Mesodermal cell (in vitro differentiated cells): ENCODE results near the gene GRIA2.

Source experiments
- H3K27ac ChIP-seq: 2 replicates; pipeline ENCODE4 v1.7.0; 2013; ENCODE audit warnings: mild to moderate bottlenecking, low read depth, low read length, moderate library complexity; ENCODE audit not compliant: severe bottlenecking
- H3K36me3 ChIP-seq: 2 replicates; pipeline ENCODE4 v1.7.1; 2013; ENCODE audit warnings: mild to moderate bottlenecking, low read length, moderate library complexity; ENCODE audit not compliant: control insufficient read depth, insufficient read depth
- H3K4me1 ChIP-seq: one replicate; pipeline ENCODE4 v1.7.1; 2013; ENCODE audit warnings: mild to moderate bottlenecking, low read length; ENCODE audit not compliant: insufficient read depth, control insufficient read depth, poor library complexity, severe bottlenecking
- H3K4me3 ChIP-seq: 2 replicates; pipeline ENCODE4 v1.7.0; 2013; ENCODE audit warnings: low read length, control low read depth, mild to moderate bottlenecking; ENCODE audit not compliant: insufficient read depth, poor library complexity, severe bottlenecking; ENCODE audit errors: extremely low read depth
- H3K9me3 ChIP-seq: 2 replicates; pipeline ENCODE4 v1.7.1; 2013; ENCODE audit warnings: mild to moderate bottlenecking, low read length, moderate library complexity; ENCODE audit not compliant: control insufficient read depth
- WGBS, 2 experiments: methylation state at CpG; one replicate each; pipeline ENCODE4 v1.1.5; 2013; ENCODE audit warnings: missing lambda C conversion rate in 2 of 2; ENCODE audit not compliant: insufficient coverage in 2 of 2; 5-methylcytosine and 5-hydroxymethylcytosine counted together

The GRIA2 gene

GRCh38 chr4:157358851-157359250 is 138.3 kb downstream of the GRIA2 start:
- no peak overlapping the region for H3K4me3 ChIP-seq
- no peaks in the 10 kb centered on the region for H3K4me1 ChIP-seq
- H3K36me3 ChIP-seq, result no peaks in the 10 kb centered on the region
- no peaks in the 10 kb centered on the region for H3K9me3 ChIP-seq
- WGBS, 2 experiments, result no CpG with 5 or more reads among the region's 1 CpG
- no peak overlapping the region for H3K27ac ChIP-seq

DNA sequence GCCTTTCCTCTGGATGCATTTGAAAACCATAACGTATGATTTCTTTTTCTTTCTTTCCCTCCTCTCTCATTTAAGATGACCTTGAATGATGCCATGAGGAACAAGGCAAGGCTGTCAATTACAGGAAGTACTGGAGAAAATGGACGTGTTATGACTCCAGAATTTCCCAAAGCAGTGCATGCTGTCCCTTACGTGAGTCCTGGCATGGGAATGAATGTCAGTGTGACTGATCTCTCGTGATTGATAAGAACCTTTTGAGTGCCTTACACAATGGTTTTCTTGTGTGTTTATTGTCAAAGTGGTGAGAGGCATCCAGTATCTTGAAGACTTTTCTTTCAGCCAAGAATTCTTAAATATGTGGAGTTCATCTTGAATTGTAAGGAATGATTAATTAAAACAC is 142.8 kb downstream of the GRIA2 start:
- Histone ChIP-seq H3K4me1 (no peaks in the 10 kb centered on the region), H3K9me3 (no peaks in the 10 kb centered on the region), H3K4me3 (no peak overlapping the region), H3K27ac (no peak overlapping the region), H3K36me3 (no peaks in the 10 kb centered on the region)
- WGBS, 2 experiments, result 75 to 88% methylated on average over 3 to 4 of the region's 4 CpGs

DNA sequence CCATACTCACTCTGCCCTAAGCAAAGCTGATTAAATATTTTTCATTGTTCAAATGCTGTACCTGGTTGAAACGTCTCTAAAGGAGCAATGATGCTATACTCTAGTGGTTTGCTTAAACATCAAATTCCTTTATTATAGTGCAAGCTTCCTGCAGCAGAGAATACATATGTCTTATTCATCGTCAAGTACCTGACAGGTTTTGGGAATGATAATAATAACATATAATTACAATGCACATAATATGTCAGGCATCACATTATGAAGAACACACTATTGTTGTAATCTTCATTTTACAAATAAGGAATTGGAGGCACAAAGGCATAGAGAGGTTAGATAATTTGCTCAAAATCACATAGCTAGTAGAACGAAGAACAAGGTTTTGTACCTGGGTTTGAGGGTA is 151.6 kb downstream of the GRIA2 start:
- Histone ChIP-seq H3K27ac (no peak overlapping the region), H3K4me1 (no peaks in the 10 kb centered on the region), H3K36me3 (no peaks in the 10 kb centered on the region), H3K4me3 (no peak overlapping the region), H3K9me3 (no peaks in the 10 kb centered on the region)
- no CpG with 5 or more reads among the region's 3 CpGs for WGBS, 2 experiments

- H3K9me3 ChIP-seq, result no peaks in the 10 kb centered on the region
- H3K4me1 ChIP-seq, result no peaks in the 10 kb centered on the region
- WGBS, 2 experiments, result no CpG with 5 or more reads among the region's 3 CpGs
- H3K4me3 ChIP-seq, result no peak overlapping the region
- H3K27ac ChIP-seq, result no peak overlapping the region
- H3K36me3 ChIP-seq, result no peaks in the 10 kb centered on the region
Measured at GRCh38 chr4:157372567-157372966, 152.0 kb downstream of the GRIA2 start.

- H3K36me3 ChIP-seq, result no peaks in the 10 kb centered on the region
- no peaks in the 10 kb centered on the region for H3K4me1 ChIP-seq
- 63 to 100% methylated on average over 1 of the region's 3 CpGs for WGBS, 2 experiments
- H3K4me3 ChIP-seq, result no peak overlapping the region
- H3K27ac ChIP-seq, result no peak overlapping the region
- no peaks in the 10 kb centered on the region for H3K9me3 ChIP-seq
Measured at GRCh38 chr4:157389741-157390140, 169.2 kb downstream of the GRIA2 start.

- H3K4me3 ChIP-seq, result no peak overlapping the region
- H3K27ac ChIP-seq, result no peak overlapping the region
- no peaks in the 10 kb centered on the region for H3K36me3 ChIP-seq
- no peaks in the 10 kb centered on the region for H3K9me3 ChIP-seq
- H3K4me1 ChIP-seq, result no peaks in the 10 kb centered on the region
Measured at GRCh38 chr4:157405070-157405469, 184.5 kb downstream of the GRIA2 start.
